OCI-LY1 (cell line): ENCODE results near the gene KRTAP16-1.

ENCODE experiments used
- CTCF ChIP-seq: fragments of 200-600 bp; sonication (generic), shearing (Covaris generic); IDR thresholded peaks from 2 replicates; pipeline ENCODE4 v1.5.1; 2017; ENCODE audit warnings: mild to moderate bottlenecking, antibody characterized with exemption, low read length, moderate library complexity, mixed read lengths
- EZH2 ChIP-seq: fragments of 200-600 bp; sonication (generic), shearing (Covaris generic); IDR thresholded peaks from 2 replicates; pipeline ENCODE4 v1.8.0; 2017; ENCODE audit warnings: borderline replicate concordance, mixed run types, mild to moderate bottlenecking, antibody characterized with exemption, low read length, moderate library complexity, mixed read lengths

GRCh38 chr17:41296846-41297245 is 12.3 kb downstream of the KRTAP16-1 start:
- TF ChIP-seq CTCF (no peak), EZH2 (no peak)
